ENCODE results near the gene COL13A1.

DNA sequence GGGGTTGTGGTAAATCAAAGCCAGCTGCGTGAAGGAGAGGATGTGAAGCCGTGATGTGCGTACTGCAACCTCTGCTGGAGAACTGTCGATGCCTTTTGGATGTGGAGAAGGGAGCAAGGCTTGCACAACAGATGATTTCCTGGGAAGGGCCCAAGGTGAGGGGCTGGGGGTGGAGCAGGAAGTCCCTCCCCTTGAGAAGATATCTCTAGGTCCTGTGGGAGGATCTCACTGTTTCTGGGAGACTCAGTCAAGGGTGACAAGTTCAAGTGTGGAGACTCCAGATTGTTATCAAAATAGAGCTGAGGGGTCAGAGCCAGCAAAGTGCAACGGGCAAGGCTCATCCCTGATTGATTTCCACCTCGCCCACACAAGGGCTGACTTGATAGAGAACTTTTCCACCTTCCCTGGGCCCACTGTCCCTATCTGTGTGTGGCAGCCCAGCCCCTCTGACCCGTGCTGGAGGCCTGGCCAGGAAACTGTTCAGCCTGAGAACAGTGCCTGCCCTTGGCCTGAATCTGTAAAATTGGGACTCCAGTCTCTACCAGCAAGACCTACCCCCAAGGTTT is 55.0 kb downstream of the COL13A1 start:
- TF ChIP-seq POLR2A (IDR thresholded peaks at IDR 0.05): no peak
- TF ChIP-seq, protein P1, sequence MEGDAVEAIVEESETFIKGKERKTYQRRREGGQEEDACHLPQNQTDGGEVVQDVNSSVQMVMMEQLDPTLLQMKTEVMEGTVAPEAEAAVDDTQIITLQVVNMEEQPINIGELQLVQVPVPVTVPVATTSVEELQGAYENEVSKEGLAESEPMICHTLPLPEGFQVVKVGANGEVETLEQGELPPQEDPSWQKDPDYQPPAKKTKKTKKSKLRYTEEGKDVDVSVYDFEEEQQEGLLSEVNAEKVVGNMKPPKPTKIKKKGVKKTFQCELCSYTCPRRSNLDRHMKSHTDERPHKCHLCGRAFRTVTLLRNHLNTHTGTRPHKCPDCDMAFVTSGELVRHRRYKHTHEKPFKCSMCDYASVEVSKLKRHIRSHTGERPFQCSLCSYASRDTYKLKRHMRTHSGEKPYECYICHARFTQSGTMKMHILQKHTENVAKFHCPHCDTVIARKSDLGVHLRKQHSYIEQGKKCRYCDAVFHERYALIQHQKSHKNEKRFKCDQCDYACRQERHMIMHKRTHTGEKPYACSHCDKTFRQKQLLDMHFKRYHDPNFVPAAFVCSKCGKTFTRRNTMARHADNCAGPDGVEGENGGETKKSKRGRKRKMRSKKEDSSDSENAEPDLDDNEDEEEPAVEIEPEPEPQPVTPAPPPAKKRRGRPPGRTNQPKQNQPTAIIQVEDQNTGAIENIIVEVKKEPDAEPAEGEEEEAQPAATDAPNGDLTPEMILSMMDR (IDR thresholded peaks at IDR 0.05): no peak

Measured in suprapubic skin (tissue), 3 donors.